ENCODE measurements around the gene GMPPB. TPM values are rescaled to one million over a fixed set of nuclear protein-coding genes. Genes with fewer than 3 reads are reported as not detected.

GMPPB gene
- total and polyA plus RNA-seq, 8 donors, result 14.4 to 81.7 (median 34.9) TPM

- no peak for DNase-seq
Measured at GRCh38 chr3:49740427-49740826, 16.7 kb upstream of the GMPPB start.

GRCh38 chr3:49738067-49738713 is 14.4 kb upstream of the GMPPB start:
- H3K27me3 ChIP-seq, result no peaks in the 10 kb centered on the region
- H3K9me3 ChIP-seq, result no peaks in the 10 kb centered on the region
- H3K4me3 ChIP-seq, result no peak overlapping the region
- 92 to 95% (median 94%) methylated on average over 11 of the region's 11 CpGs for WGBS, 5 donors
- TF ChIP-seq POLR2A (IDR thresholded peaks at IDR 0.05), result no peak
- TF ChIP-seq POLR2AphosphoS5 (IDR thresholded peaks at IDR 0.05), result no peak
- TF ChIP-seq EP300 (IDR thresholded peaks at IDR 0.05), result no peak
- TF ChIP-seq, protein P1, sequence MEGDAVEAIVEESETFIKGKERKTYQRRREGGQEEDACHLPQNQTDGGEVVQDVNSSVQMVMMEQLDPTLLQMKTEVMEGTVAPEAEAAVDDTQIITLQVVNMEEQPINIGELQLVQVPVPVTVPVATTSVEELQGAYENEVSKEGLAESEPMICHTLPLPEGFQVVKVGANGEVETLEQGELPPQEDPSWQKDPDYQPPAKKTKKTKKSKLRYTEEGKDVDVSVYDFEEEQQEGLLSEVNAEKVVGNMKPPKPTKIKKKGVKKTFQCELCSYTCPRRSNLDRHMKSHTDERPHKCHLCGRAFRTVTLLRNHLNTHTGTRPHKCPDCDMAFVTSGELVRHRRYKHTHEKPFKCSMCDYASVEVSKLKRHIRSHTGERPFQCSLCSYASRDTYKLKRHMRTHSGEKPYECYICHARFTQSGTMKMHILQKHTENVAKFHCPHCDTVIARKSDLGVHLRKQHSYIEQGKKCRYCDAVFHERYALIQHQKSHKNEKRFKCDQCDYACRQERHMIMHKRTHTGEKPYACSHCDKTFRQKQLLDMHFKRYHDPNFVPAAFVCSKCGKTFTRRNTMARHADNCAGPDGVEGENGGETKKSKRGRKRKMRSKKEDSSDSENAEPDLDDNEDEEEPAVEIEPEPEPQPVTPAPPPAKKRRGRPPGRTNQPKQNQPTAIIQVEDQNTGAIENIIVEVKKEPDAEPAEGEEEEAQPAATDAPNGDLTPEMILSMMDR (IDR thresholded peaks at IDR 0.05), result no peak
- H3K36me3 ChIP-seq, result peaks cover 36 to 92% (median 83%) of the 10 kb centered on the region in 4 donors
- intact Hi-C loops (cut with DNase I; ENCODE audit: low total_unique reads), result no loop called here
- H3K4me1 ChIP-seq, result no peaks in the 10 kb centered on the region
- no peak overlapping the region for H3K27ac ChIP-seq
- no peak for DNase-seq

More at GRCh38 chr3:49740427-49740826, 16.7 kb upstream of the GMPPB start:
- Histone ChIP-seq H3K4me1 (peaks cover 0 to 7% (median 0%) of the 10 kb centered on the region in 4 donors), H3K9me3 (no peaks in the 10 kb centered on the region), H3K27me3 (no peaks in the 10 kb centered on the region), H3K27ac (no peak overlapping the region), H3K4me3 (no peak overlapping the region), H3K36me3 (peaks cover 25 to 81% (median 78%) of the 10 kb centered on the region in 4 donors)
- TF ChIP-seq, protein P1 (IDR thresholded peaks at IDR 0.05), result no peak
- no peak for TF ChIP-seq EP300 (IDR thresholded peaks at IDR 0.05)
- intact Hi-C loops (cut with DNase I; ENCODE audit: low total_unique reads), result no loop called here

DNA sequence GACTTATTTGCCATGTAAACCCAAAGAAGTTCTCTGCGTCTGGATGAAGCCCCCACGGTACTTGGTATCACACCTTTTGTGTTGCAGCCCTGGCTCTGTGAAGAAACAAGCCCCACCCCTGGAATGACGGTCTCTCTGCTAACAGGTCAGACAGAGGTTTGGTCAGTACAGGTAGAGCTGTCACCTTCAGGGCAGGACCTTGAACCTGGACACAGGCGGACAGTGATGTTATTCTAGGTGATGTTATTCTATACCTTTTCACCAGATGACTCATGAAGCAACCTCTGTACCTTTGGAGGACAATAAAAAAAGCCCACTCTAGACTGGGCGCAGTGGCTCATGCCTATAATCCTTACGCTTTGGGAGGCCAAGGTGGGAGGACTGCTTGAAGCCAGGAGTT is 11.0 kb upstream of the GMPPB start:
- WGBS, 5 donors, result 89 to 95% (median 93%) methylated on average over 6 of the region's 6 CpGs
- DNase-seq, result peak in 1 of 2 donors; percentile 11
- intact Hi-C loops (cut with DNase I; ENCODE audit: low total_unique reads), result no loop called here

DNA sequence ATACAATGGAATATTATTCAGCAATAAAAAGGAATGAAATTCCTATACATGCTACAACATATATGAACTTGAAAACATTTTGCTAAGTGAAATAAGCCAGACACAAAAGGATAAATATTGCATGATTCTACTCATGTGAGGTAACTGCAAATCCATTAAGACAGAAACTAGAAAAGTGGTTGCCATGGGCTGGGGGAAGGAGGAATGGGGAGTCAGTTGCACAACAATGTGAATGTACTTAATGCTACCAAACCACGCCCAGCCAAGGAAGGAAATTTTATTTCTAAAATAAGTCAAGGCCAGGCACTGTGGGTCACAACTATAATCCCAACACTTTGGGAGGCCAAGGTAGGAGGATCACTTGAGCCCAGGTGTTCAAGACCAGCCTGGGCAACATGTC is 9.8 kb upstream of the GMPPB start:
- Histone ChIP-seq H3K4me3 (no peak overlapping the region), H3K9me3 (no peaks in the 10 kb centered on the region), H3K27ac (no peak overlapping the region), H3K36me3 (peaks cover 52 to 99% (median 95%) of the 10 kb centered on the region in 4 donors), H3K27me3 (no peaks in the 10 kb centered on the region), H3K4me1 (no peaks in the 10 kb centered on the region)
- intact Hi-C loops (cut with DNase I; ENCODE audit: low total_unique reads), result no loop called here
- no peak for DNase-seq
- no peak for TF ChIP-seq EP300 (IDR thresholded peaks at IDR 0.05)
- TF ChIP-seq, protein P1 (IDR thresholded peaks at IDR 0.05), result no peak
- 83 to 97% (median 93%) methylated on average over 1 of the region's 1 CpG for WGBS, 5 donors

More for the DNA sequence above, 11.0 kb upstream of the GMPPB start:
- TF ChIP-seq, protein P1 (IDR thresholded peaks at IDR 0.05), result no peak
- TF ChIP-seq POLR2A (IDR thresholded peaks at IDR 0.05) (no peak), POLR2AphosphoS5 (IDR thresholded peaks at IDR 0.05) (no peak), EP300 (IDR thresholded peaks at IDR 0.05) (no peak)
- Histone ChIP-seq H3K9me3 (no peaks in the 10 kb centered on the region), H3K4me3 (no peak overlapping the region), H3K27me3 (no peaks in the 10 kb centered on the region), H3K4me1 (no peaks in the 10 kb centered on the region), H3K27ac (no peak overlapping the region), H3K36me3 (peaks cover 52 to 95% (median 95%) of the 10 kb centered on the region in 4 donors)

Measured in stomach (tissue), 9 donors.